HG02571 (cell line): Measurements from ENCODE around the gene COL6A2.

Experiments
- ATAC-seq: cut with Tn5 transposase; IDR thresholded peaks from one replicate; pipeline ENCODE4 v1.9.1; 2021; ENCODE audit warnings: mild to moderate bottlenecking, moderate library complexity; ENCODE audit not compliant: unreplicated experiment

The COL6A2 gene

DNA sequence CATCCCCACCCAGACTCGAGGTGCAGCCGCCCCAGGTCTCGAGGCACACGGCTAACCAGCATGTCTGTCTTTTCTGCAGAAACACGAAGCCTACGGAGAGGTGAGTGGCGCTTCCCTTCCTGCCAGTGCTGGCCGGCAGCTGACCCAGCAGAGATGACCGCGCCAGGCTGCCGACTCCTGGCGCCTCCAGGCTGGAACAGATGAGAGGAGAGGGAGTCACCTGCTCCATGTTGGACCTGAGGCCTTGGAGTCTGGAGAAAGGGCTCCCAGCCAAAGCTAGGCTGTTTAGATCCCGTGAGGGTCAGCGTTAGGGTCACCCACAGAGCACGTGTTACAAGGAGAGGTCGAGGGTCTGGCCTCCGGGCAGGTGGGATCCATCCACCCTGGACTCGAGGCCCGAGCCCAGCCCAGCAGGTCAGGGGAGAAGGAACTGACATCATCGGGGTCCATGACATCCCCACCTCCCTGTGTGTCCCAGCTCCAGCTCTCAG lies 14.9 kb downstream of the COL6A2 start:
- ATAC-seq, result no peak

DNA sequence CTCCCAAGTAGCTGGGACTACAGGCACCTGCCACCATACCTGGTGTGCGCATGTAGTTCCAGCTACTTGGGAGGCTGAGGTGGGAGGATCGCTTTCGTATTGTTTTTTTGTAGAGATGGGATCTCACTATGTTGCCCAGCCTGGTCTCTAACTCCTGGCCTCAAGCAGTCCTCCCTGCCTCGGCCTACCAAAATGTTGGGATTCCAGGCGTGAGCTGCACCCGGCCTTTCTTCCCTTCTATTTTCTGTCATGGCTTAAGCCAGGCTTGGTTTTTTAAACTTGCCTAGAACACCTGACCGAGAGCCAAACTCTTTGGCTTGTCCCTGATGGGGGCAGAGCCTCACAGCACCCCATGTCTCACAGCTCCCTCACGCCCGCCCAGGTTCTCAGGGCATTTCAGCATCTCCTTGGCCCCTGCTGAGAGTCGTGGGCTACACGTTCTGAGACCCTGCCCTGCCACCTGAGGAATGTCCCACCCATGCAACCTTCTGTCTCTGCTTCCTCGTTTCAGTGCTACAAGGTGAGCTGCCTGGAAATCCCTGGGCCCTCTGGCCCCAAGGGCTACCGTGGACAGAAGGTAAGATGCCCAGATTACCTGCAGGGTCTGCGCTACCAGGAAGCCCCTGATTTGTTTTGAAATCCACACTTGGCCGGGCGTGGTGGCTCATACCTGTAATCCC lies 15.7 kb downstream of the COL6A2 start:
- no peak for ATAC-seq

DNA sequence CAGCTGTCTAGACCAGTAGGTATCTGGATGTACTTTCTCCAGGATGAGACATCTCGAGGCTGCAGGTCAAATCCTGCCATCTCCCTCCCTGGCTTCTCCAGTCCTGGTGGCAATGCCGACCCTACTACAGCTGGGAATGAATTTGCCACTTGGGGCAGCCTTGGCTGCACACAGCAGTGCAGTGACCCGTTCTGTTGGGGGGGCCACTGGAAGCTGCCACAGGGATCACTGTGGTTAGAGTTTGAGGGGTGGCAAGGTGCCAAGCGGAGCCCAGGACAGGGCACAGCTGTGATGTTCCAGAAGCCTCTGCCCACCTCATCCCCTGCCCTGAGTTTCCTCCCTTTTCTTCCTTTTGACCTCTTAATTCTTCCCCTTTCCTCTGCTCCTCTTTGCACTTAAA lies 17.1 kb downstream of the COL6A2 start:
- ATAC-seq, result no peak

DNA sequence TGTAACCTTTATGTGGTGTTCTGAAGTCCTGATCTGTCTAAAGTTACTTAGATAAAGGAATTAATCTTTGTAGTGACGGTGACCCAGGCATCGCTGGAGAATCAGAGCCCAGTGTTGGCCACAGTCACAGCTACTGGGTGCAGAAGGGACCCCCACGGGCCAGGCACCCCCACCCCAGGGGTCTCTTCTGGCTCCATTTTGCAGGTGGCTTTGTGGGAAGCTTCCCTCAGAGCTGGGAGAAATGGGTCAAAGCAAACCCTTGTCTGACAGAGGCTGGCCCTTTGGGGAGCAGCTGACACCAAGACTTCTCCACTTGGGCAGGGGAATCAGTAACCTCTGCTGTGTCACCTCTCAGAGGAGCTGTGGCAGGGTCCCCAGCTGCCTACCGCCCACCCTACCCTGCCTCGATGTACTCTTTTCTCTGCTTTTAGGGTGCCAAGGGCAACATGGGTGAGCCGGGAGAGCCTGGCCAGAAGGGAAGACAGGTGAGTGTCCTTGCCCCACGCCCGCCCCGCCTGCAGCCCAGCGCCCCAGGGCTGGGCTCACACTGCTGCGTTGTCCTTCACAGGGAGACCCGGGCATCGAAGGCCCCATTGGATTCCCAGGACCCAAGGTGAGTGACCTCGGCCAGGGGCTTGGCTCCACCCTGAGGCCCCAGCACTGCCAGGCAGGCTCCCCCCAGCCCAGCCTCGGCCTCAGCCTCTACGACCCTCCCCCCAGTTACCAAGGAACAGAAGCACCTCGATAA lies 17.7 kb downstream of the COL6A2 start:
- ATAC-seq, result no peak

DNA sequence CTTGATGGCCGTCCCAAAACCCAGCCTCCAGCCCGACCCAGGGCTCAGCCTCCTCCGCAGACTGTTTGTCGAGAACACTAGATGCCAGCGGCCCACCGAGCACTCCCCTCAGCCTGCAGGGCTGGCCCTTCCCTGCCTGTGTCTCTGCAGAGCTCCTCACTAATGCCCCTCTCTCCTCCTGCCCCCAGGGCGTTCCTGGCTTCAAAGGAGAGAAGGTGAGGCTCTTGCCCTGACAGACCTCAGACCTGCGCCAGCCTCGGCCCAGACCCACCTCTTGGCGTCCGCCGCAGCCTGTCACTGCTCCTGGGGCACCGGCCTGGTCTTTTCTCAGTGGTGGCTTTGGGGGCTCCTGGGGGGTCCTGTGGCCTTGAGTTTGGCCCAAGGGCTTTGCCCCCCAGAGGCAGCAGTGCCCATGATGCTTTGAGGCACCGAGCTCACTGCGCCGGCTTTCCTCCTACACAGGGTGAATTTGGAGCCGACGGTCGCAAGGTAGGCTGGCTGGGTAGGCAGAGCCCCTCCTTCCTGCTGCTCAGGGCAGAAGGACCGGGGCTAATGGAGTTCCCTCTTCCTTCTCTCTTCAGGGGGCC lies 18.4 kb downstream of the COL6A2 start:
- no peak for ATAC-seq

DNA sequence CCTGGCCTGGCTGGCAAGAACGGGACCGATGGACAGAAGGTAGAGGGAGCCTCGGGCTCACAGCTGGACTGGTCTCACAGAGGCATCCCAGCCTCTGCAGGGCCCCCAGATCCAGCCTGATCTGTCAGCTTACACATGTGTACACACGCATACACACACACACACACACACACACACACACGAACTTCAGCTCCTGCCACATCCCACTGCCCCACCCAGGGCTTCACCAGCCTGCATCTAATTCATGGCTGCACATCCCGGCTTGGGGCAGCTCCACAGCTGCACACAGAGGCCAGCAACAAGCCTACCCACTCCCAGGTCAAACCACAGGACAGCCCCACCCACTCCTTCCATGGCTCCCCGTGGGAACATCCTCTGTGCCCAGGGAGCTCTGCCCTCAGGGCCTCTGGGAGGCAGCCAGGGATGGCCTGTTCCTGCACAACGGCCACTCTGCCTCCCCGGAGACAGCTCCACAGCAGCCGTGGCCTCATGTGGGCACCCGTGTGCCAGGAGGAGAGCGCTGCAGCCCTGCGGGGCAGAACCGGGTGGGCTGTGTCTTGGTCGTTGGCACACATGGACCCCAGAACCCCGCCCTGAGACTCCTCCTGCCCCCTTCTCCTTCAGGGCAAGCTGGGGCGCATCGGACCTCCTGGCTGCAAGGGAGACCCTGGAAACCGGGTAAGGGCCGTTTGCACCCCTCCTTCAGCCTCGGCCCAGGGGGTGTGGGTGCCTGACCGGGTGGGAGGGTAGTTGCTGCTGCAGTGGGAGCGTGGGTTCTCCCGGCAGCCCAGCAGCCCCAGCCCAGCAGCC lies 19.1 kb downstream of the COL6A2 start:
- ATAC-seq, result no peak

DNA sequence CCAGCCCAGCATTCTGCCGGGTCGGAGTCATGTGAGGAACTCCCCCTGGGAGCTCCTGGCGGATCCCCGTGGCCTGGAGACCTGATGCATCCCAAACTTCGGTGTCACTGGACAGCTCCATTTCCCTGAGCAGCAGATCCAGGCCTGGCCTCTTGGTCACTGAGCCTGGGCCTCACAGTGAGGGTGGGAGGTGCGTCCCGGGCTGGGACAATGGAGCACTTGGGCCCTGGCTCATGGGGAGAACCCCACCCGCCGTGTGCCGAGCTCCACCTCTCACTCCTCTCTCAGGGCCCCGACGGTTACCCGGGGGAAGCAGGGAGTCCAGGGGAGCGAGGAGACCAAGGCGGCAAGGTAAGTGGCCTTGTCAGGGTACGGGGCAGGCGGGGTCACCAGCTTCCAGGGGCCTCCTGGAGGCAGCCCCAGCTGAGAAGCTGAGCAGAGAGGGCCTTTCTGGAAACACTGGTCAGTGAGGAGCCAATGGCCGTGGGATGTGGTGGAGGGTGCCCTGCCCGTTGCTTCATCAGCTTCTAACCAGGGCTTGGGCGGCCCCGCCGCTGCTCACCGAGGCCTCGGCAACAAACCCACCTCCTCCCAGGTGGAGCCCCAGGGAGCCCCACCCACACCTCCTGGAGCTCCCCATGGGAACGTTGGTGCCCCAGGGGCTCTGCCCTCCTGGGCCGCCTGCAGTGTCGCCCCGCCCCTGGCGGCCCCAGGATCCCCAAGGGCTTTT lies 19.8 kb downstream of the COL6A2 start:
- ATAC-seq, result no peak

DNA sequence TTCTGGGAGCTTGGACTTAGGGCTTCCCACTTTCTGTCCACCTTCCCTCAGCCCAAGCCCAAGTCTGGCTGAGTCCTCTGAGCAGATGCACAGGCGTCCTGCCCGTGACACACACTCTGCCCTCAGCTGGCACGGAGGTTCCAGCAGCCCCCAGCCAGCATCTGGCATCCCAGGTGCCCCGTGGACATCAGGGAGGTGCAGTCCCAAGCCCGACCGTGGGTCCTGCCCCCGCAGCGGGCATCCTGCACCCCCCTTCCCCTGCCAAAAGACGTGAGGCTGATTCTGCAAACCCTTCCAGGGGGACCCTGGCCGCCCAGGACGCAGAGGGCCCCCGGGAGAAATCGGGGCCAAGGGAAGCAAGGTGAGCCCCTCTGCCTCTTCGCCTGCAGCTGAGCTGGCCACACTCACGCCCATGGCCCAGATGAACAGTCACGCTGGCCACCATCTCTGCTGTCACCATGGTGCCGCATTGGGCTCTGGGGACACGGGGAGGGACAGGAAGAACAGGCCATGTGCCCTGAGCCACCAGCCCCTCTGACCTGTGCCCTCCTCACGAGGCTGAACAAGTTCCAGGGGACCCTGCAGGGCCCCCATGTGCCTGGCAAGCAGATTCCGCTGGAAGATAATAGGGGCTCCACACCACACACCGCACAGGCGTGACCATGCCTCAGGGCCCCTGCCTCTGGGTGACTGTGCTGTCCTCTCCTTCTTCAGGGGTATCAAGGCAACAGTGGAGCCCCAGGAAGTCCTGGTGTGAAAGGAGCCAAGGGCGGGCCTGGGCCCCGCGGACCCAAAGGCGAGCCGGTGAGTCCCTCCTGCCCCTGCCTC lies 20.6 kb downstream of the COL6A2 start:
- ATAC-seq, result no peak

DNA sequence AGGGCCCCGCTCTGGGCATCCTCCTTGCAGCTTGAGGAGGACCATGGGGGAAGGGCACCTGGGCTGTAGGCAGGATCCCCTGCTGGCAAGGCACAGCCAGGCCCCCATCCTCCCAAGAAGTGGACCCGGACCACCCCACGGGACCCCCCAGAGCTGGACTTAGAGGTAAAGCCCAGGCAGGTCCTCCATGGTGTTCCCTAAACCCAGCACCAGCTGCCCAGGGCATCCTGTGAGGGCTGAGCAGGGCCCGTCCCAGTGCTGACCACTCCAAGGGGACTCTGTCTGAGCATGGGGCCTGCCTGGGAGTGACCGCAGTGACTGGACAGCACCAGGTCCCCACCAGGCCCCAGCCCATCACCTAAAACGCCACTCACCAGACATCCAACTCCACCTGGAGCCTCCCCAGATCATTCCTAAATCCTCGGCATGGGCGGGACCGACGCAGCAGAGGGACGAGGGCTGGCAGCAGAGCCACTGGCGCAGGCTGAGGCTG lies 21.3 kb downstream of the COL6A2 start:
- ATAC-seq, result no peak

DNA sequence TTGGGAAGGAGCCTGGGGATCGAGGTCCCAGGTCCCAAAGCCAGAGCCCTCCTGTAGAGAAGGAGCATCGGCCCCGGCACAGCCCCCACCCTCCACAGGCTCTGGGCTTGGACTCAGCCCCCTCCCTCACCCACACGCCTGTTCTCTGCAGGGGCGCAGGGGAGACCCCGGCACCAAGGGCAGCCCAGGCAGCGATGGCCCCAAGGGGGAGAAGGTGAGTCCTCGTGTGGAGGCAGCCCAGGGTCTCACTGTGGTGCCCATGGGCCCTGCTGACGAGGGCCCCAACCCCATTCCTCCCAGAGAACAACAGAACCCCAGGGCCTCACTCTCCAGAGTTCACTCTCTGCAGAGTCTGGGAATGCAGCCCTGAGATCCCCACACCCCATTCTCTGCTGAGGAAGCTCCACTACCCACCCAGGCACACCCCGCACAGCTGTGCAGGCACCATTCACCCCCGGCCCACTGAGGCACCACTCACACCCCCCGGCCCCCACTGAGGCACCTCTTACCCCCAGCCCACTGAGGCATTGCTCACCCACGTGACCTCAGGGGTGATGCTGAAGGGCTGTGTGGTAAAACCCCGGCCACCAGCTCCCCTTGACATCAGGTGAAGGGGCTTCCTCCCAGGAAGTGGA lies 21.8 kb downstream of the COL6A2 start:
- no peak for ATAC-seq

DNA sequence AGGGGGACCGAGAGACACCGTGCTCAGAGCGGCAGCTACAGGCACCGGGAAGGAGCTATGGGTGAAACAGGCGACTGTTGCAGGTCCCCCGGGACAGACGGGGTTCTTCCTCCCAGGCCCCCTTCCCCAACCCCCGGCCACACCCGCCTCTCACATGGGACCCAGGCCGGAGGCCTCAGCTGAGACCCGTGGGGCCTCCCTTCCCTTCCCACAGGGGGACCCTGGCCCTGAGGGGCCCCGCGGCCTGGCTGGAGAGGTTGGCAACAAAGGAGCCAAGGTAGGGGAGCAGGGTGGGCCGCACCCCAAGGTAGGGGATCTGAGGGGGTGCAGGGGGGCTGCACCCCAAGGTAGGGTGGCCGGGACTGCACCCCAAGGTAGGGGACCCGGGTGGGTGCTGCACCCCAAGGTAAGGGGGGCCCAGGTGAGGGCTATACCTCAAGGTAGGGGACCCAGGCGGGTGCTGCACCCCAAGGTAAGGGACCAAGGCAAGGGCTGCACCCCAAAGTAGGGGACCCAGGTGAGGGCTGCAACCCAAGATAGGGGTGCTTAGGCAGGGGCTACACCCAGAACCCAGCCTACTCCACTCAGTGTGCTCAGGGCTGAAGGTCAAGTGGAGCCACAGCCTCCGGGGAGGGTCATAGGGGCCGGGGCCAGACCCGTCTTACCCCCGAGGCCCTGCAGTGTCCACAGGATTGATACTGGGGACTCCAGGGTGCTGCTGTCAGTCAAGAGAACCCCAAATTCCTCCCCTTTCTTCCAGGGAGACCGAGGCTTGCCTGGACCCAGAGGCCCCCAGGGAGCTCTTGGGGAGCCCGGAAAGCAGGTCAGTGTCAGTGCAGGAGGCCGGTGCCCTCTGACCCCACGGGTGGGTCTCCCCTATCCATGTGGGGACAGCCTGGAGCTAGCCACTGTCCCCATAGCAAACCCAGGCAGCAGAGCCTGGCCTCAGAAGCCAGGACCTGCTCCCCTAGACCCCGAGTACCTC lies 22.7 kb downstream of the COL6A2 start:
- no peak for ATAC-seq

DNA sequence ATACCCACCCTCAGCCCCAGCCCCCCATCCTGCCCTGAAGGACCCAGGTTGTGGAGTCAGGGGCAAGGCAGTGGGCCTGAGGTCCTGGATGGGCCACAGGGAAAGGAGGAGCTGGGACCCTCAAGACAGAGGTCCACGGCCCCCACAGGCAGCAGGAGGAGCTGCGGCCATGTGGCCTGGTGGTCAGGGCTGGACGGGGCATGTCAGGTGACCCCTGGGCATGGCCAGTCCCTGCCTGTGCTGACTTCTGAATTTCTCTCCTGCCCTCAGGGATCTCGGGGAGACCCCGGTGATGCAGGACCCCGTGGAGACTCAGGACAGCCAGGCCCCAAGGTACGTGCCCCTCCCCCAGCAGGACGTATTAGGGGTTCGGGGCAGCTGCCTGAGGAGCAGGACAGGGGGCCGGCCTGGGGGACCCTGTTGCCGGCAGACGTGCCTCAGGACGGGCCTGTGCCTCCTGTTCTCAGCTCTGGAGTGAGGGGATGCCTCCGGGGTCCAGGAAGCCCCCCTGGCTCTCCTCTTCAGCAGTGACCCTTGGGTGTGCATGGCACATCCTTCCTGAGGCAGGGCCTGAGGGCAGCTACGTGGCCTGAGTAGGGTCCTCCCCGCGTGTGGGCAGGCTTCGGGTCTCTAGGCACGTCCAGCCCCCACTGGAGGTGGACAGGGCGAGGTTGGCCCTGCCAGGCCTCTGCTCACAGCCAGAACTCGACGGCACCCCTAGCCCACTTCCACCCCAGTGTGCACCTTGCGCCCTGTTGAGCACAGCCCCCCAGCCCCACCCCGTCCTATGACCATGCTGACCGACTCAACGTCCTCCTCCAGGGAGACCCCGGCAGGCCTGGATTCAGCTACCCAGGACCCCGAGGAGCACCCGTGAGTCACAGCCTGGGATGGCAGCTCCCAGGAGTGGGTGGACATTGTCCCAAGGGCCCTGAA lies 23.6 kb downstream of the COL6A2 start:
- no peak for ATAC-seq

DNA sequence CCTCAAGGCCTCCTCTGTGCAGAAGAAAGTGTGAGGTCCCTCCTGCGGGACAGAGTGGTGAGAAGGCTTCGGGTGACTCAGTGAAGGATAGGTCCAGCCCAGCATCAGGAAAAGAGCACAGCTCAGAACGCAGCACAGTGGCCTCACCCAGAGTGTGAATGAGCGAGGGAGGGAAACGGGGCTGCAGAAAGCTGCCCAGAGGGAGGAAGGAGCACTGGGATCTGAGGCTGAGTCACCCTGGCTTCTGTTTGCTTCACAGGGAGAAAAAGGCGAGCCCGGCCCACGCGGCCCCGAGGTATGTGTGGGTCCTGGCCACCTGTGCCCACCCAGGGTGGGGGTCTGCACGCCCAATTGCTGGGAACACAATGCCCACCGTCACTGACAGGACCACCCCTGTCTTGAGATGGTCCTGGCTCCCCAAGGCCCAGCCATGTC lies 24.3 kb downstream of the COL6A2 start:
- no peak for ATAC-seq

DNA sequence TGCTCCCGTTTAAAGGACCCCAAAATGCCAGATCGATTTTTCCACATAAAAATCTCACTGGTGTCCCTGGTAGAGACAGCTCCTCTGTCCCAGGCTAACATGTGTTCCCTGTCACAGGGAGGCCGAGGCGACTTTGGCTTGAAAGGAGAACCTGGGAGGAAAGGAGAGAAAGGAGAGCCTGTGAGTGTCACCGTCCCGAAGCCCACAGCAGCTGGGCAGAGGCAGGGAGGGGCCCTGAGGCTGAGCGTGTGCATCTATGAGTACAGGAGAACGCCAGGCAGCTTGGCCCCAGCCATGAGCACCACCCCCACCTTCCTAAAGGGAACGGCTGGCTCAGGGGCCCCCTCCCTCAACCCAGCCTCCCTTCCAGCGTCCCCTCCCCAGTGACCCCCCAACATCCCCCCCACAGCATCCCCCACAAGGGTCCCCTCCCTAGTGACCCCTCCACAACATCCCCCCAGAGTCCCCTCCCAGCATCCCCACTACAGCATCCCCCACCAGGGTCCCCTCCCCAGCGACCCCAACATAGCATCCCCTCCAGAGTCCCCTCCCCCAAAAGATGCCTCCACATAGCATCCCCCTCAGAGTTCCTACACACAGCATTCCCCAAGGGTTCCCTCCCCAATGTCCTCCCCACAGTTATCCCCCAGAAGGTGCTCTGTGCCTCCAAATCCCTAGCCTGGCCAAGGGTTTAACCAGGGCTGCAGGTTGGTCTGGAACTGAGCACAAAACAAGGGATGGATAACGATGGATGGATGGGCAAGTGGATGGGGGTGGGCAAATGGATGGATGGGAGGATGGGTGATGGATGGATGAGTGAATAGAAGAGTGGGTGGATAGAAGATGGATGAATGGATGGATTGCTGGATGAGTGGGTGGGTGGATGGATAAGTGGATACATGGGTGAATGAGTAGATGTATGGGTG lies 25.1 kb downstream of the COL6A2 start:
- ATAC-seq, result no peak

DNA sequence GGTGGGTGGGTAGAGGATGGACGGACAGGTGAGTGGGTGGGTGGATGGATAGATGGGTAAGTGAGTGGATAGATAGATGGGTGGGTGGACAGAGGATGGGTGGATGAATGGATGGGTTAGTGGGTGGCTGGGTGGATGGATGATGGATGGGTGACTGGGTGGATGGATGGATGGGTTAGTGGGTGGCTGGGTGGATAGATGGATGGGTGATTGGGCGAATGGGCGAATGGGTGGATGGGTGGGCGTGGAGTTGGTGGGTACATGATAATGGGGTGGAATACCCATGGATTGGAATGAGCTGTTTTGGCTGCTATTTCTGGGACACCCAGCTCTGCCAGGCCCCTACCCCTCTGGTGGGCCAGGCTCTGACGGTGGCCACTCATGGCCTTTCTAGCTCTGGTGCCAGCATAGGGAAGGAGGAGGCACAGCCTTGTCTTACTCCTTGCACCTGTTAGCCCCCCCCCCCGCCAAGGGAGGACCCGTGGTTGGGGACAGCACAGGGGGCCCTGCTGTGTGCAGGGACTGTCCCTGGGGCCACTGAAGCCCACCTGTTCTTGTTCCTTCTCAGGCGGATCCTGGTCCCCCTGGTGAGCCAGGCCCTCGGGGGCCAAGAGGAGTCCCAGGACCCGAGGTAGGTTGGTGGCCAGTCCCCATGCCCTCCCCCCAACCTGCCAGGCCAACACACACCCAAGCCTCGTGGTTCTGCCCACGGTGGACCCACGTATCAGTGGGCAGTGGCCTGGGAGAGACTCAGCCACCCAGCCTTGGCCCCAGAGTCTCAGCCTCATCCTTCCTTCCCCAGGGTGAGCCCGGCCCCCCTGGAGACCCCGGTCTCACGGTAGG lies 26.4 kb downstream of the COL6A2 start:
- ATAC-seq, result no peak
